Amniotic stem cell (primary cell): ENCODE data around the gene OR5M3.

Experiments
- DNase-seq: peaks from one replicate; lab custom pipeline; 2025; lab: John Stamatoyannopoulos, UW

OR5M3 gene

DNA sequence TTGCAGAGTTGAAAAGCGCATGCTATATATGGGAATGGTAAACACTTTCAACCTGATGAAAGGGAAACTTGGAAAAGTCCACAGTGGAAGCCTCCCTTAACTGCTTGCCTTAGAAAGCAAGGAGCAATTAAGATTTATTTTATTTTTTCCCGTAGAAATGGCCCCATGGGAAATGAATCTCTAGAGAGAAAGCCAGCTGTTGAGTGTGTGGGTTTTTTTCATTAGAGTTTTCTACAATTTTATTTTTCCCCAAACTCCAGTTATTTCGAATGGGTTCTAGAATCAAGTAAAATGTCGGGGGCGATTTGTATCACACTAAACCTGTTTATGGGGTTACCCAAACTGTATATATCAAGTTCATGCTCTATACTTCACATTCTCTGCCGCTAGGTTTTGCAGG lies at the start of gene OR5M3:
OR5M3 (minus strand) TSS at position 101 of the 400 bp plus-strand sequence. CDS start 2,855 bp downstream, outside the sequence.
- no peak for DNase-seq

DNA sequence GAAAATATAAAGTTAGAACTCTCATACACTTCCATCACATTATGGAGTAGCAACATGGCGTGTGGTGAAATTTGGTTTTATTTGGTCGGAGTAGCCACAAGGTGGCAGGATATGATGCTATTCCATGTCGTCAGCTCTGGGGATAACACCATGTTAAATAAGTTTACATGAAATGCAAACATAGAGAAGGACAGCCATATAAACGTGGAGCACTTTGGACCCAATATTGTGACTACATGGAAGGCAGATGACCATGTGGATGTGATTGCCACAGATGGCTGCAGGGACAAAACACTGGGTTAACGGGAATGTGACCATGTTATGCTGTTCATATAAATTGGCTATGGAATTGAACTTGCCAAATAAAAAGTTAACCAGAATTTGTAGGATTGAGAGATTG lies 48.9 kb upstream of the OR5M3 start:
- no peak for DNase-seq

DNA sequence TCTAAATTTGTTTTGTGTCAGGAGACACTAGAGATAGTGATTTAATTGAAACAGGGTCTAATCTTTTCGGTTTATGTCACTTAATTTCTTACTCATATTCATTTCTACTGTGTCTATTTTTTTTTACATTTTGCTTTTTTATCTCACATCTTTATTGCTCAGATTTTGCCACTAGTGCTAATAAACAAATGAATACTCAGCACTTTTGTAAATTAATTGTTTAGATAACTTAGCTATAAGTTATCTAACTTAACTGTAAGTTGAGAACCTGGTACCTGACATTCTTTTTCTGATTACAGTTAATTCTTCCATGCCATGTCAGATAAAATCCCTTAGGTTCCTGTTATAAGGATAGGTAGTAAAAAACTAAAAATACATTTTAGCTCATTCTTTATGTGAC lies 40.1 kb upstream of the OR5M3 start:
- no peak for DNase-seq

GRCh38 chr11:56509439-56509838 lies 36.3 kb upstream of the OR5M3 start:
- no peak for DNase-seq

- no peak for DNase-seq
Observed at GRCh38 chr11:56497010-56497409, 23.9 kb upstream of the OR5M3 start.

DNA sequence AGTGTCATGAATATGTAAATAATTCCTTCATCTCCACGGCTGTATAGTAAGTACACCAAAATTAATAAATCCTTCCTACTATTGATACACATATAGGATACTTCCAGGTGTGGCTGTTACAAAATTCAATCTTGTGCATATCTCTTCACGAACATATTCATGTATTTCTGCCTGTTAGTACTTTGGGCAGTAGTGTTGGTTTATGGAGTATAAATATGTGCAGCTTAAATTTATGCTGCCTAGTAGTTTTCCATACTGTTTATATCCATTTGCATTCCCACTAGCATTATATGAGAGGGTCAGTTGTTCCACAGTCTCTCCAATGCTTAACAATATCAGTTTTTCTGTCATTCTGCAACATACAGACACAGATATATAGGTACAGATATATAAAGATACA lies 22.0 kb upstream of the OR5M3 start:
- DNase-seq, result no peak

- DNase-seq, result no peak
Observed at GRCh38 chr11:56491270-56491669, 18.1 kb upstream of the OR5M3 start, which contains the start of gene OR5M8. OR5M8 (minus strand) TSS chr11:56491370; CDS start chr11:56491370, 0 bp downstream.

DNA sequence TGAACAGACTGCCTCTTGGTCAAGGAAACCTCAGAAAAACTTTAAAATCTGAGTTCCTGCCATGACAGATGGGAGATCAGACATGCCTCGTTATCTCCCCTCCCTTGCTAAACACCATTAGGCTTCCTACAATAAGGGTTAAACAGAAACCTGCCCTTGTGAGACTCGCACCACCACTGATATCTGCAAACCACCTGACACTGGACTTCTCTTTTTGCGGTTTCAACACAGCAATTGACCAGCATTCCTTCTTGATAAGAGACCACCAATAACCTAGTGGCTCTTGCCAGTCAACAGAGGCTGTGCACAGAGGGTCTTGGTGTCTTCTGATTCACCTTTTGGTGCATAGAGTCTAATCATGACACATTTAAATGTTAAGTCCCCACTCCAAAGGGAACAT lies 13.6 kb upstream of the OR5M3 start:
- DNase-seq, result no peak

- no peak for DNase-seq
Observed at GRCh38 chr11:56474729-56475235, 1.6 kb upstream of the OR5M3 start.

- DNase-seq, result no peak
Observed at GRCh38 chr11:56457076-56457475, 16.1 kb downstream of the OR5M3 start.

DNA sequence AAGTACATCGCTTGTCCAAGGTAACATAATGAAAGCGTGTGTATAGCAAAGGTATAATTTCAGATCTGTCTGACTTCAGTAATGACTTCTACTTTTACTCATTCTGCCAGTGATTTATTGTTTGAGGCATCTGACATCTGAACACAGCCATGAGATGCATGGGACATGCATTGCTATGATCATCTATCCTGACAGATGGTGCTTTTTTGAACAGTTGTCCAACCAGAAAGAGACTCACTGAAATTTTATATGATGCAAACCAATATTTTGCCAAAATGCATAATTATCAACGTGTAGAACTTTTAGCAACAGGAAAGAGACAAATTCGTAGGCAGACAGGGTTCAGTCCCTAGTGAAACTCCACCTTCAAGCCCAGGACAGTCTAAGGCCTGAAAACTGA lies 19.6 kb downstream of the OR5M3 start:
- DNase-seq, result no peak
